Activated T-helper 17 cell treated with anti-CD3 and anti-CD28 coated beads, Interleukin-2, amount 50 U/mL, for 72 hours (primary cell): ENCODE data around the gene TBXAS1. TPM values are rescaled to one million over a fixed set of nuclear protein-coding genes. Genes with fewer than 3 reads are reported as not detected.

Source experiments
- ATAC-seq: fragments of 150-1000 bp; cut with Tn5 transposase; replicated peaks from 2 replicates; pipeline ENCODE4 v1.10.0; 2021; ENCODE audit warnings: mild to moderate bottlenecking, moderate library complexity
- H3K27ac Mint-ChIP-seq: one replicate; pipeline ENCODE4 v1.8.0; 2022; ENCODE audit warnings: mixed read lengths
- H3K27me3 Mint-ChIP-seq: one replicate; pipeline ENCODE4 v1.8.0; 2022; ENCODE audit warnings: mixed read lengths
- H3K36me3 Mint-ChIP-seq: one replicate; pipeline ENCODE4 v1.8.0; 2022; ENCODE audit warnings: low read depth, mild to moderate bottlenecking, mixed read lengths
- H3K4me1 Mint-ChIP-seq: one replicate; pipeline ENCODE4 v1.8.0; 2022; ENCODE audit warnings: mixed read lengths
- H3K4me3 Mint-ChIP-seq: one replicate; pipeline ENCODE4 v1.8.0; 2022; ENCODE audit warnings: mild to moderate bottlenecking, mixed read lengths
- H3K9me3 Mint-ChIP-seq: one replicate; pipeline ENCODE4 v1.8.0; 2022; ENCODE audit warnings: mixed read lengths
- total RNA-seq, 2 donors: library from RNA; stranded (reverse); gene quantifications; one replicate each; pipeline ENCODE4 v1.2.3, GENCODE V29; 2022

TBXAS1 gene
- total RNA-seq, 2 donors from 2014 or later = 17.8 to 22.0 TPM

GRCh38 chr7:139876622-139877283 lies 47.7 kb downstream of the TBXAS1 start:
- no peak overlapping the region for H3K4me3 Mint-ChIP-seq
- H3K27ac Mint-ChIP-seq = no peak overlapping the region
- H3K36me3 Mint-ChIP-seq = peaks cover 38% of the 10 kb centered on the region
- H3K27me3 Mint-ChIP-seq = no peaks in the 10 kb centered on the region
- H3K9me3 Mint-ChIP-seq = no peaks in the 10 kb centered on the region
- peaks cover 8% of the 10 kb centered on the region for H3K4me1 Mint-ChIP-seq
- no peak for ATAC-seq

DNA sequence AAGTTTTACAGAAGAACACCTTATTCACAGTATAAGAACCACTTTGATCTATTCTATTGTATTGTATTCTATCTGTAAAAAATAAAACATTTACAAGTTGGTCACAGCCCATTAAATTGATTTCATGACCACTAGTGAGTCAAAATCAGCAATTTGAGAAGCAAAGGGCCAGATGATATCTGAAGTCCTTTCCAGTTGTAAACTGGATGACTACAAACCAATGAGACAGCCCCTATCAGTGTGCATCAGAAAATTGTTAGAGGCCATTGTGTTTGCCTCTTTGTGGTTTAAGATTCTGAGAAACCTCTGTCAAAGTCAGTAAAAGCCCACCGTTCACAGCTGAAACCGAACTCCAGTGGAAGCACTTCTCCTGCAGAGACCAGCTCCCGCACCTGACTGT lies 54.8 kb downstream of the TBXAS1 start:
- Mint-ChIP-seq H3K27ac (no peak overlapping the region), H3K4me3 (no peak overlapping the region), H3K4me1 (peaks cover 10% of the 10 kb centered on the region), H3K9me3 (no peaks in the 10 kb centered on the region), H3K36me3 (peaks cover 10% of the 10 kb centered on the region), H3K27me3 (no peaks in the 10 kb centered on the region)
- no peak for ATAC-seq

DNA sequence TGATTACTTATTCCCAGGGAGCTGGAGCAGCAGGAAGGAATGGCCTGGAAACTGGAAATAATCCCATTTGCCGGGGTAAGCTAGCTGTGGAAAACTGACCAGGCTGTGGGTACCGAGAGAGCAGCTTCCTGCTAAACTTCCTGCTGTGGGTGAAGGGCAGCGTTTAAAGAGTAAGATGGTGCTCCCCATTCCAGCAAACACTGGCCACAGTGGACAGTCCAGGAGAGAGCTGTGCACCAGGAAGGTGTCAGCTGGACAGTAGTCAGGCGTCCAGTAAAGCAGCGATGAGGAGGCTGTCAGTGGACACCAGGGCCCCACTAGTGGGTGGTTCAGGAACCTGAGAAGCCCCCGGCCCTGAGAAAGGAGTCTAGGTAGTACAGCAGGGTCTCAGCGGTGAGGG lies 55.4 kb downstream of the TBXAS1 start:
- Mint-ChIP-seq H3K27ac (no peak overlapping the region), H3K27me3 (no peaks in the 10 kb centered on the region), H3K4me1 (peaks cover 12% of the 10 kb centered on the region), H3K9me3 (no peaks in the 10 kb centered on the region), H3K36me3 (peaks cover 10% of the 10 kb centered on the region), H3K4me3 (no peak overlapping the region)
- ATAC-seq = no peak

GRCh38 chr7:139885511-139885910 lies 56.4 kb downstream of the TBXAS1 start:
- Mint-ChIP-seq H3K36me3 (peaks cover 3% of the 10 kb centered on the region), H3K27ac (no peak overlapping the region)

GRCh38 chr7:139886206-139886605 lies 57.1 kb downstream of the TBXAS1 start:
- peaks cover 12% of the 10 kb centered on the region for H3K4me1 Mint-ChIP-seq
- H3K9me3 Mint-ChIP-seq = no peaks in the 10 kb centered on the region
- no peaks in the 10 kb centered on the region for H3K27me3 Mint-ChIP-seq
- no peaks in the 10 kb centered on the region for H3K36me3 Mint-ChIP-seq
- ATAC-seq = peak; percentile 47
- no peak overlapping the region for H3K27ac Mint-ChIP-seq
- H3K4me3 Mint-ChIP-seq = no peak overlapping the region

More at GRCh38 chr7:139885511-139885910, 56.4 kb downstream of the TBXAS1 start:
- ATAC-seq = no peak
- H3K4me1 Mint-ChIP-seq = peaks cover 12% of the 10 kb centered on the region
- H3K27me3 Mint-ChIP-seq = no peaks in the 10 kb centered on the region
- H3K4me3 Mint-ChIP-seq = no peak overlapping the region
- H3K9me3 Mint-ChIP-seq = no peaks in the 10 kb centered on the region

DNA sequence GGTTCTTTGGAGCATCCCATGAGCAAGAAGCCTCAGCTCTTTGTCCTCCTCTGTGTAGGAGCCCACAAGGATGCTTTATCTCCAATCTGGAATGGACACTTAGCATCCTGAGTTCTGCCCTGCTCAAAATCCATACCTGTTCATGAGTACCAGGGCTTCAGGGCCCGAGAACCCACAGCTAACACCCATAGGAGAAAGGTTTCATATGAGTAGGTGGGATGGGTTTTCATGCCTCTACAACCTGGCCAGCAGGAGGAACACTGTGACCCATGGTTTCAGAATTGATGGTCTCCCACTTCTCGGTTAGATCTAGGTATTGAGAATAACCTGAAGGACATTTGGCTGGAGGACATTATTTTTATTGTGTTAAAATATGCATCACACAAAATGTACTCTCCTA lies 57.8 kb downstream of the TBXAS1 start:
- Mint-ChIP-seq H3K36me3 (no peaks in the 10 kb centered on the region), H3K27me3 (no peaks in the 10 kb centered on the region), H3K4me3 (no peak overlapping the region), H3K27ac (peak overlapping the region; percentile 35), H3K9me3 (no peaks in the 10 kb centered on the region), H3K4me1 (peaks cover 12% of the 10 kb centered on the region)
- peak; percentile 38 for ATAC-seq

DNA sequence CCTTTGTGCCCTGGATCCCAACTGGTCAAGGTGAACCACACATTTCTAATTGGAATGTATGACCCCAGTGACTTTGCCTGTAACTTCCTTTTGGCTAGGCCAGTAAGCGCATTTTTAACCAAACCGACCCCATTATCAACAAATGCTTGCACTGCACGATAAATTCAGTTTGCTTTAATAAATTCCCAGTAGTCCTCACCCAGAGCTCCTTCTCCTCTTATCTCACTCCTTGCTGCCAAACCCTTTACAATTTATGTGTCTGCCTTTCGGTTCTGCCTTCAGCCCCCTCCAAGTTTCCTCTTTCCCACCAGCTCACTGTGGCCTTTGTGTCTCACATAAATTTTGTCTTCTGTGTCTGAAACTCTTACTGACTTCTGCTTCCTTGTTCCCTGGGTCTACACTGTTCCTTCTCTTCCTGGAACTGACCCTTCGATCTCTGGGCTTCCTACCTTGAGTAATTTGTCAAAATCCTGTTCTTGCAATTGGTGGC lies 59.0 kb downstream of the TBXAS1 start:
- no peak overlapping the region for H3K27ac Mint-ChIP-seq
- no peaks in the 10 kb centered on the region for H3K9me3 Mint-ChIP-seq
- no peak overlapping the region for H3K4me3 Mint-ChIP-seq
- no peak for ATAC-seq
- no peaks in the 10 kb centered on the region for H3K36me3 Mint-ChIP-seq
- peaks cover 12% of the 10 kb centered on the region for H3K4me1 Mint-ChIP-seq
- no peaks in the 10 kb centered on the region for H3K27me3 Mint-ChIP-seq

- Mint-ChIP-seq H3K27ac (peak overlapping the region; percentile 12), H3K4me3 (no peak overlapping the region)
- ATAC-seq = peak; percentile 29
These were observed 60.3 kb downstream of the TBXAS1 start for GRCh38 chr7:139889186-139889871.

DNA sequence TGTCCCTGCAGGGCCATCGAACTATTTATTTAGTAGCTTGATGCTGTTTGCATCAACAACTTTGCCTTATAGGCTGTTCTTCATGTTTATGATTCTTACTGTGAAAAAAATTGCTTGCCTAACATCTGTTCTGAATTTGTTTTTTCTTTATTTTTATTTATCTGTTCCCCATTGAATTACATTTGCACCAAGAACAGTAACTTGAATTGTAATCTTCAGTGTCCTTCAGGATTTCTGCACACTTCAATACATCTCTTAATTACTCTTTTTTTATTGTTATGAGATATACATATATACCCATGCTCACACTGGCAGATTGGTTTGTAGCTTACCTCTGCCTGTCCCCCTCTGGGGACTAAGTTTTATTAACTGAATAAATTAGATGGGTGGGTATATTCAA lies 64.4 kb downstream of the TBXAS1 start:
- ATAC-seq = no peak
- Mint-ChIP-seq H3K36me3 (no peaks in the 10 kb centered on the region), H3K27me3 (no peaks in the 10 kb centered on the region), H3K9me3 (no peaks in the 10 kb centered on the region), H3K27ac (no peak overlapping the region), H3K4me1 (peaks cover 11% of the 10 kb centered on the region), H3K4me3 (no peak overlapping the region)

More at GRCh38 chr7:139889186-139889871, 60.3 kb downstream of the TBXAS1 start:
- H3K36me3 Mint-ChIP-seq = no peaks in the 10 kb centered on the region
- no peaks in the 10 kb centered on the region for H3K9me3 Mint-ChIP-seq
- no peaks in the 10 kb centered on the region for H3K27me3 Mint-ChIP-seq
- peaks cover 12% of the 10 kb centered on the region for H3K4me1 Mint-ChIP-seq

DNA sequence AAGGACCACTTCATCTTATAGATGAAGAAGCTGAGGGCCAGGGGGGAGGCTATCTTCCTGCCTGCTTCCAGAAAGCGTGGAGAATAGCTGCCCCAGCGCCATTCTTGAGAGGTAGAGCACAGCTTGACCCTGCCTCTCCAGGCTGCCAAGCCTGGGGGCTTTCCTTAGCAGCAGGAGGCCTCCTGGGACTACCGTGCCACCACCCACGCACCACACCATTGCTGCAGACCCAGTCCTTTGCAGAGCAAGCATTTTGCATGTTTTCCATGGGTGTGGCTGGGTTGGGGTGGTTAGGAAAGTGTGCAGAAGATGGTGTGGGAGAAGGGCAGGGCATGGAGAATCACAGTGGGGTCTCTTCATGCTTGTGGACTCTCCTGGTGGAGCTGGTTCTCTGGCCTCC lies 64.9 kb downstream of the TBXAS1 start:
- Mint-ChIP-seq H3K9me3 (no peaks in the 10 kb centered on the region), H3K36me3 (no peaks in the 10 kb centered on the region), H3K27me3 (no peaks in the 10 kb centered on the region), H3K4me3 (no peak overlapping the region), H3K27ac (no peak overlapping the region), H3K4me1 (peaks cover 6% of the 10 kb centered on the region)
- ATAC-seq = no peak

- H3K36me3 Mint-ChIP-seq = no peaks in the 10 kb centered on the region
- no peak for ATAC-seq
- peaks cover 6% of the 10 kb centered on the region for H3K4me1 Mint-ChIP-seq
- peak overlapping the region; percentile 39 for H3K27ac Mint-ChIP-seq
- no peaks in the 10 kb centered on the region for H3K9me3 Mint-ChIP-seq
- no peaks in the 10 kb centered on the region for H3K27me3 Mint-ChIP-seq
- H3K4me3 Mint-ChIP-seq = no peak overlapping the region
These were observed 66.2 kb downstream of the TBXAS1 start for GRCh38 chr7:139895141-139895829.

DNA sequence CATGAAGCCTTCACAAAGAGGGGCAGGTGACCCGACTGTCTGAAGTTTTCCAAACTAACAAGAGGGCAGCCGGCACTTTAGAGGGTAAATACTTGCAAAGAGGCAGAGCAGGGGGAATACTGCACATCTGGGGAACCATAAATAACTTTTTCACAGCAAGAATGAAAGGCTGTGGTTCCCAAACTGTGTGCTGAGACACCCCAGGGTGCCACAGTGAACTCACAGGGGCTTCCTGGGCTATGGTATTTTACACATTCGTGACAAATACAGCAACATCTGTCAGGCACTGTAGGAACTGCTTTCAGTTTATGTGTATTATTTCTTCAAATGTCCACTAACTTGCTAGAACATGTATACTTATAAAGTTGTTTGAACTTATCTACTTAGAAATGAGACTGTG lies 67.2 kb downstream of the TBXAS1 start:
- H3K9me3 Mint-ChIP-seq = no peaks in the 10 kb centered on the region
- H3K27me3 Mint-ChIP-seq = no peaks in the 10 kb centered on the region
- peak overlapping the region; percentile 39 for H3K27ac Mint-ChIP-seq
- H3K4me3 Mint-ChIP-seq = no peak overlapping the region
- H3K4me1 Mint-ChIP-seq = peaks cover 6% of the 10 kb centered on the region
- no peaks in the 10 kb centered on the region for H3K36me3 Mint-ChIP-seq
- ATAC-seq = no peak

- no peak for ATAC-seq
These were observed 67.8 kb downstream of the TBXAS1 start for GRCh38 chr7:139896831-139897230.

GRCh38 chr7:139897422-139898090 lies 68.5 kb downstream of the TBXAS1 start:
- no peak overlapping the region for H3K27ac Mint-ChIP-seq
- H3K4me1 Mint-ChIP-seq = peaks cover 6% of the 10 kb centered on the region
- H3K36me3 Mint-ChIP-seq = no peaks in the 10 kb centered on the region
- no peaks in the 10 kb centered on the region for H3K9me3 Mint-ChIP-seq
- no peak for ATAC-seq
- no peaks in the 10 kb centered on the region for H3K27me3 Mint-ChIP-seq
- no peak overlapping the region for H3K4me3 Mint-ChIP-seq

More at GRCh38 chr7:139896831-139897230, 67.8 kb downstream of the TBXAS1 start:
- peak overlapping the region; percentile 39 for H3K27ac Mint-ChIP-seq
- H3K9me3 Mint-ChIP-seq = no peaks in the 10 kb centered on the region
- H3K27me3 Mint-ChIP-seq = no peaks in the 10 kb centered on the region
- H3K4me3 Mint-ChIP-seq = no peak overlapping the region
- H3K4me1 Mint-ChIP-seq = peaks cover 6% of the 10 kb centered on the region
- no peaks in the 10 kb centered on the region for H3K36me3 Mint-ChIP-seq
